GM18520 (cell line): ENCODE results near the gene SHISAL1.

Experiments
- ATAC-seq: cut with Tn5 transposase; IDR thresholded peaks from one replicate; pipeline ENCODE4 v1.9.1; 2021; ENCODE audit not compliant: unreplicated experiment

The SHISAL1 gene

DNA sequence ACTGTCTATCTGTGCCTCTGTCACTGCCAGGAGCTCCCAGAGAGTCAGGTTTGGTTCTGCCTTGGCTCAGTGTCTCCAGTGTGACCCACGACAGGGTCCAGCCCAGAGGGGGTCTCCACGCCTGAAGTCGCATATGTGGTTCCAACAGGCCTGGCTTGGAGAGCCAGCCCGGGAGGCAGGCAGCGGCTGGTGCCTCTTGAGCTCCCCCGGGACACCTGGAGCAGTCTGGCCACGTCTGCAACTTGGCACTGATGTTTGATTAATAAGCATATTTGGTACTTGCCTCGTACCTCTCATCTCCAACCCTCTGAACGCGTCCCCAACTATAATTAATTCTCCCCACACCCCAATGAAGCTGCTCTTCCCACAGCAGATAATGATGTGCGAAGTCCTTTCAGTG, 31.7 kb upstream of the SHISAL1 start:
- ATAC-seq: no peak

GRCh38 chr22:44342347-44342956, 29.7 kb upstream of the SHISAL1 start:
- ATAC-seq: no peak

DNA sequence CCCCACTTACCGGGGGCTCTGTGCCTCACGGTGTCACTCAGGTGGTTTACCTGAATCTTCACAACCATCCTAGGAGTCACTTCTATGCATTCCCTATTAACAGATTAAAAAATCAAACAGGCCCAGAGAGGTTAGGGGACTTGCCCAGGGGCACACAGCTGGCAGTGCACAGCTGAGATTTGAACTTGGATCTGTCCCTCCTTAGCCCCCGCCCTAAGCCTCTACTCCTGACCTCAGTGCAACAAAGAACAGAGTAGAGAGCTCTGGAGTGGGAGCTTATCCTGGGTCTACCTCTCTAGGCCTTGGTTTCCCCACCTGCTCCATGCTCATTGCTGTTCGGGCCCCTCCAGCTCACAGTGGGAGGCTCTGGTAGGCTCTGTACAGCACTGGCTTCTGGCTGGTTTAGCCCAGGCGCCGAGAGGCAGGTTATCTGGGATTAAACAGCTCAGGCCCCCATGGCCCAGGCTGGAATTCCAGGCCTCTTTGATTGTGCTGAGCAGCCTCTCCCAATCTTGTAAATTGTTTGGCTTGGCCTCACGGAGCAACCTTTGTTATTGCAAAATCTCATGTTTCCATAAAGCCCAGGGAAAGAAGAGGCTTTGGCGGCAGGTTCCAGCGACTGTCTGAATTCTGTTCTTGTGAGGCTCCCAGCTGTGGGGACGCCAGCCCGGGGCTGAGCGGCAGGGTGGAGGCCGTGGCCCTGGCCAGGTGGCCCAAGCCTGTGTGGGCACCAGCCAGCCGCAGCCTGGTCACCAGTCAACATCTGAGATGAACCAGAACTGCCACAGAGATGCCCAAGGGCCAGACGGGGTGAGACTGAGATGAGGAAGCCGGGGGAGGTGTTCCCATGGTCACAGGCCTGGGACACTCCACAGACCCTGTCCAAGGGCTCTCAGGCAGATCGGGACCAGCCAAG, 28.9 kb upstream of the SHISAL1 start:
- ATAC-seq: no peak

- ATAC-seq: no peak
Observed at GRCh38 chr22:44340271-44341239, 27.8 kb upstream of the SHISAL1 start.

DNA sequence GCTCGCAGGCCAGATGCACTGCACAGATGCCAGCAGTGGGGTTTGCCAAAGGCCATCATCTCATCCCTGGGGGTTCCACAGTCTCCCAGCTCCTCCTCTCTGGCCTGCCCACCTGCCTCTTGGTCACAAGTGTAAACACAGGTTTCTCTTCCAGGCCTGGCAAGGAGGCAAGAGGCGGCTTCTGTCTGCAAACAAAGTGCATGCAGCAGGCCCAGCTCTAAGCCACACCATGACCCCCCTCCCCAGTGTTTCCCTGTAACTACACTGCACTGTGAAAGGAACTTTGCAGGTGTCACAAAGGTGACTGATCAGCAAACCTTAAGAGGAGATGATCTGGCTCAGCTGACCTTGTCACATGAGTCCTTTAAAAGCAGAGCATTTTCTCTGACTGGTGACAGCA, 26.2 kb upstream of the SHISAL1 start:
- ATAC-seq: no peak

GRCh38 chr22:44338177-44338810, 25.5 kb upstream of the SHISAL1 start:
- no peak for ATAC-seq

DNA sequence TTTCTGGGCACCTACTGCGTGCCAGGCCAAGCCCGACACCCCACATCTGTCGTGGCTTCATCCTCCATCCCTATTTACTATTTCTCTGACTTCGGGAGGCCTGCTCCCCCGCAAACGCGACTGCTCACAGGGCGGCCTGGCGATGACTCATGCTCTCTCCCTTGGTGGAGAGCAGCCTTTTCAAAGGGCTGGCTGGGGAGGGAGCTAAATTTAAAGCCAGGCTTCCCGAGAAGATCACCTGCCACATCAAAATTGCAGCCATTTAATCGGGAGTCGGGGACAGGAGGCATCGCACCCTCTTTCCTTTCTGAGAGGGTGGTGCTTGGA, 24.9 kb upstream of the SHISAL1 start:
- no peak for ATAC-seq

- no peak for ATAC-seq
Observed at GRCh38 chr22:44336962-44337677, 24.4 kb upstream of the SHISAL1 start.

DNA sequence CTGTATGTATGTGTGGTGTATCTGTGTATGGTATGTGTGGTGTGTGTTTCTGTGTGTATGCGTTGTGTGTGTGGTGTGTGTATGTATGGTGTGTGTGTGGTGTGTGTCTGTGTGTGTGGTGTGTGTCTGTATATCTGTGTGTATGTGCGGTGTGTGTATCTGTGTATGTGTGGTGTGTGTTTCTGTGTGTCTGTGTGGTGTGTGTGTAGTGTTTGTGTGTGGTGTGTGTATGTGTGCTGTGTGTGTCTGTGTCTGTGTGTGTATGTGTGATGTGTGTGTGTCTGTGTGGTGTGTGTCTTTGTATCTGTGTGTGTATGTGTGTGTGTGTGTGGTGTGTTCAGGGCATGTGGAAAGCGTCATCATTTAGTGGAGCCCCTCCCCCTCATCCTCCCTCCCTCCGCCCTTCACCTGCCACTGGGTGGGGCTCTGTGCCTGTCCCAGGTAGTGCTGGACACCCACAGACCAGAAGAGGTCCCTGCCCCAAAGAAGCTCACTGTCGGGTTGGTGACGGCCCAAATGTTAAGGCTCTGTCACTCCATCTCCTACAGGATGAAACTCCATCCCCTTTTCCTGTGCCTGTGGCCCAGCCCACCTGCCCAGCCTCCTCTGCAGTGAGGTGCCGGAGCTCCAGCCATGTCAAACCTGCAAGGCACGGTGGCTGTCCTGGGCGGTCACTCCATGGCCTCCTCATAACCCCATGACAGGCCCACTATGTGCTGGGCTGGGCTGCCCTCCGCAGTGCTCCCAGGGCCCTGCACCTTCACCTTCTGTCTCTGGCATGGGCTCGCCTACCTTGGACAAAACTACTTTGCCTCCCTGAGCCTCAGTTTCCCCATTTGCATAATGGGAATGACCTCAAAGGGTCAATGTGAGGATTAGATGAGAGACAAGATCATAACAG, 23.4 kb upstream of the SHISAL1 start:
- no peak for ATAC-seq

DNA sequence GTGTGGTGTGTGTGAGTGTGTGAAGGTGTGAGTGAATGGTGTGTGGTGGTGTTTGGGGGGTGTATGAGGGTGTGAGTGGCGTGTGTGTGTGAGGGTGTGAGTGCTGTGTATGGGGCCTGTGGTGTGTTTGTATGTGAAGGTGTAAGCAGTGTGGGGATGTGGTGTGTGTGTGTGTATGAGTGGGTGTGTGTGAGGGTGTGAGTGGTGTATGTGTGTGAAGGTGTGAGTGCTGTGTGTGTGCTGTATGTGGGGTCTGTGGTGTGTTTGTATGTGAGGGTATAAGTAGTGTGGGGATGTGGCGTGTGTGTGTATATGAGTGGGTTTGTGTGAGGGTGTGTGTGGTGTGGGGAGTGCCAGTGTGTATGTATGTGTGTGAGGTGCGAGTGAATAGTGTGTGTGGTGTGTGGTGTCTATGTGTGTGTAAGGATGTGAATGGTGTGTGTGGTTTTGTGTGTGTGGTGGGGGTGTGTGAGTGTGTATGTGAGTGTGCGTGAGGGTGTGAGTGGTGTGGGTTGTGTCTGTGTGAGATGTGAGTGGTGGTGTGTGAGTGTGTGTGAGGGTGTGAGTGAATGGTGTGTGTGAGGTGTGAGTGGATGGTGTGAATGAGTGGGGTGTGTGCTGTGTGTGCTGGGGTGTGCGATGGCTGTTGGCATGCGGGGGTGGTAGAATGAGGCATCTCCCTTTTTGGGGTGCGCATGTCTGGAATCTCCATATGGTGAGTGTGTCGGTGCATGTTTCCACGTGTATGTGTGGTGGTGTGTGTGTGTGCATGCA, 22.5 kb upstream of the SHISAL1 start:
- no peak for ATAC-seq

DNA sequence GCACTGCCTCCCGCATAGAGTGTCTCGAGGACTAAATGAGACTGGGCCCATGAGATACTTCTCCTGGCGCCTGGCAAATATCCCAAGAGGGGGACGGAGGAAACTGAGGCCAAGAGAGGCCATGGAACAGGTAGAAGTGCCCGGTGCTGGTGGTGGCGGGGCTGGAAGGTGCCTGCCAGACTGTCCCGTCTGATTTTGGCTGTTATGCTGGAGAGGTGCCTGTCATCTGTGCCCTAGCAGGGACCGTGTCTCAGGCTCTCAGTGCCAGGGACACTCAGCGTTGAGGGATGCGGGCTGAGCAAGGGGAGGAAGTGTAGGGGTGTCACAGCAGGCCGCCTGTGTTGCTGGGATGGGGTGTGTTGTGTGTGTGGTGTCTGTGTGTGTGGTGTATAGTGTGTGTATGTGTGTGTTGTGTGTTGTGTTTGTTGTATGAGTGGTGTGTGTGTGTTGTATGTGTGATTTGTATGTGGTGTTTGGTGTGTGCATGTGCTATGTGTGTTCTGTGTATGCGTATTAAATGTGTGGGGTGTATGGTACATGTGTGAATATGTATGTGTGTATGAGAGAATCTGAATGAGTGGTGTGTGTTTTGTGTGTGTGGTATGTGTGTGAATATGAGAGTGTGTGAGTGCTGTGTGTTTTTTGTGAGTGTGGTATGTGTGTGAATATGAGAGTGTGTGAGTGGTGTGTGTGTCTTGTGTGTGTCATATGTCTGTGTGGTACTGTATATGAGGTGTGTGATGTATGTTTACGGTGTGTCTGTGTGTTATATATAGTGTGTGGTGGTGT, 21.3 kb upstream of the SHISAL1 start:
- no peak for ATAC-seq

DNA sequence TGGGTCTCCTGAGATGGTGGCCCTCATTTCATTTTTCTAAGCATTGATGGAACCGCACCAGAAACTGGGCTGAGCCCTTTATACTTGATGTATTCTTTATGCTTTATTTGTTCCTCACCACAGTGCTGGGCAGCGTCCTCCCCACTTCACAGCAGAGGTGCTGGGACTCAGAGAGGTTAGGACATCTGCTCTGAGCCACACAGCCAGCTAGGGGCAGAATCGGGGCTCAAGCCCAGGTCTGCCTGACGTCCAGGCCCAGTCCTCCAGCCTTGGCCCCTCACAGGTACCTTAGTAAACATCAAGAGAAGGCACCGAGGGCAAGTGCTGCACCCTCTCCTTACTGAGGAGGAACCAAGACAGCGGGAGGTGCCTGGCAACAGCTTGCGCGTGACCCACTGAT, 20.2 kb upstream of the SHISAL1 start:
- no peak for ATAC-seq

GRCh38 chr22:44331881-44332714, 19.3 kb upstream of the SHISAL1 start:
- ATAC-seq: no peak

DNA sequence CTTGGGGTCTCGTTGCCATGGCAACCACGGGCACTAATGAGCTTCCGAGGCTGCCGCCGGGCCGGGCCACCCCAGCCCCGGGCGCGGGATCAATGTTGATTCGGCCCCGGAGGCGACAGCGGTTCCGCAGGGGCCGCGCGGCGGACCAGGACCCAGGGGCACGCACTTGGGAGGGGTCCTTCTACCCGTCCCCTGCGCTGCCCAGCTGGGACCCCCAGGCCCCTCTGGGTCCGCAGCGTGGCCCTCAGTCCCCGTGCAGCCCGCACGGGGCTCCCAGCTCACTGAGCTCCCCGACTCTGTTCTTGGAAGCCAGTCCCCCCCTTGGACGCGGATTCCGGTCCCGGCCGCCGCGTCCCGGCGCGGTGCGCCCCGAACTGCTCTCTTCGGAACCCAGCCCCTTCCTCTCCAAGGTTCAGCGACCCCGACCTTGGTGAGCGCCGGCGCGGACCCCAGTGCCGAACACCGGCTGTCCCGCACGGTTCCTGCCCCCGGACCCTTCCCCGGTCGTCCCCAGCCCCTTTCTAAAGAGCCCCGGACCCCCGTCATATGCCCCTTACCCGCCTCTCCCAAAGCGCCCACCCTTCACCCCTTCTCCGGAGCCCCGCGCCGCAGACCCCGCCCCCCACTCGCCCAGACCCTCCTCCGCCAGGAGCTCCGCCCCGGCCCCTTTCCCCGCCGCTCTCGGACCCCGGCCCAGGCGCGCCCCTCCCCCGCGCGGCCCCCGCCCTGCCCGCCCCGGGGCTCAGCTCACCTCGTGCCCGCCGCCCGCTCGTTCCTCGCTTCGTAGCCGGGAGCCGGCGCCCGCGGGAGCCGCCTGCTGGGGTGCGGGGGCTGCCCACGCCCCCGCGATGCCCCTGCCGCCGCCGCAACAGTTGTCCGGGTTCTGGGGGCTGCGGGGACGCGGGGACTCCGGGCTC, 18.3 kb upstream of the SHISAL1 start:
- no peak for ATAC-seq

GRCh38 chr22:44330188-44330743, 17.5 kb upstream of the SHISAL1 start:
- ATAC-seq: no peak
